ENCODE measurements around the gene BRI3.

The BRI3 gene

DNA sequence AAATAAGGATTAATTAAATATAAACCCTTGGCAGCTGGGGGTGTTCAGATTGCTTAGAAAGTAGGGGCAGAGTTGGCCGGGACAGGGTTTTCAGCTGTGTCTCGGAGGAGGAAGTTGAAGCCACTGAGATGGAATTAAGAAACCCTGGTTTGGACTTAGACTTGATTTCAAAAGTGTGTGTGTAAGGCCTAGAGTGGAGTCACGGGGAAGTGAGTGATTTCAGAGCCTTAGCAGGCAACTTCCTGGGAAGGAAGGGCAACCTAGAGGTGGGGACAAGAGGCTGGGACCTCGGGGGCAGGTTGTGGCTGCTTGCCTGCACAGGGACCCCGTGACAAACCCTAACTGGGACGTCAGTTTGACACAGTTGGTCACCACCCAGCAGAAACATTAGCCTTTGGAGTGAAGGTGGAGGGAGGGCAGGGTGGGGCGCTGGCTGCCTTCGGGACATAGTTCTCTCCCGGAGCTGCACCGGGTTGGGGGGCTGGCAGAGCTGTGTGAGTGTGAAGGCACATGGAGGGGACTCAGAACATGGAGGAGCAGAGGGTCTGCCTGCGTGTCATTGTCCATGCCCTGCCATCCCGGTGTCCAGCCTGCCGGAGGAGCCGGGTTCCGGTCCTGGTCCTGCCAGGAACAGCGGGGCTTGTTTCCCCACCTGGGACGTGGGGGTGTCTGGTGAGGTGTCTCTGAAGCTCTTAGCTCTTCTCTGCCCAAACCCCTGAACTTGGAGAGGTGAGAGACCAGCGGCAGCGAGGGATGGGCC, 1.8 kb downstream of the BRI3 start:
- TF ChIP-seq, protein P1, sequence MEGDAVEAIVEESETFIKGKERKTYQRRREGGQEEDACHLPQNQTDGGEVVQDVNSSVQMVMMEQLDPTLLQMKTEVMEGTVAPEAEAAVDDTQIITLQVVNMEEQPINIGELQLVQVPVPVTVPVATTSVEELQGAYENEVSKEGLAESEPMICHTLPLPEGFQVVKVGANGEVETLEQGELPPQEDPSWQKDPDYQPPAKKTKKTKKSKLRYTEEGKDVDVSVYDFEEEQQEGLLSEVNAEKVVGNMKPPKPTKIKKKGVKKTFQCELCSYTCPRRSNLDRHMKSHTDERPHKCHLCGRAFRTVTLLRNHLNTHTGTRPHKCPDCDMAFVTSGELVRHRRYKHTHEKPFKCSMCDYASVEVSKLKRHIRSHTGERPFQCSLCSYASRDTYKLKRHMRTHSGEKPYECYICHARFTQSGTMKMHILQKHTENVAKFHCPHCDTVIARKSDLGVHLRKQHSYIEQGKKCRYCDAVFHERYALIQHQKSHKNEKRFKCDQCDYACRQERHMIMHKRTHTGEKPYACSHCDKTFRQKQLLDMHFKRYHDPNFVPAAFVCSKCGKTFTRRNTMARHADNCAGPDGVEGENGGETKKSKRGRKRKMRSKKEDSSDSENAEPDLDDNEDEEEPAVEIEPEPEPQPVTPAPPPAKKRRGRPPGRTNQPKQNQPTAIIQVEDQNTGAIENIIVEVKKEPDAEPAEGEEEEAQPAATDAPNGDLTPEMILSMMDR (IDR thresholded peaks at IDR 0.05; ENCODE audit: low read depth, low read length): no peak
- peak overlapping the region; percentile 89 for H3K4me3 ChIP-seq (ENCODE audit: low read depth, low read length)

- TF ChIP-seq, protein P1 (IDR thresholded peaks at IDR 0.05; ENCODE audit: low read depth, low read length): no peak
- peak overlapping the region; percentile 89 for H3K4me3 ChIP-seq (ENCODE audit: low read depth, low read length)
These were observed 2.4 kb downstream of the BRI3 start for GRCh38 chr7:98283887-98284222.

DNA sequence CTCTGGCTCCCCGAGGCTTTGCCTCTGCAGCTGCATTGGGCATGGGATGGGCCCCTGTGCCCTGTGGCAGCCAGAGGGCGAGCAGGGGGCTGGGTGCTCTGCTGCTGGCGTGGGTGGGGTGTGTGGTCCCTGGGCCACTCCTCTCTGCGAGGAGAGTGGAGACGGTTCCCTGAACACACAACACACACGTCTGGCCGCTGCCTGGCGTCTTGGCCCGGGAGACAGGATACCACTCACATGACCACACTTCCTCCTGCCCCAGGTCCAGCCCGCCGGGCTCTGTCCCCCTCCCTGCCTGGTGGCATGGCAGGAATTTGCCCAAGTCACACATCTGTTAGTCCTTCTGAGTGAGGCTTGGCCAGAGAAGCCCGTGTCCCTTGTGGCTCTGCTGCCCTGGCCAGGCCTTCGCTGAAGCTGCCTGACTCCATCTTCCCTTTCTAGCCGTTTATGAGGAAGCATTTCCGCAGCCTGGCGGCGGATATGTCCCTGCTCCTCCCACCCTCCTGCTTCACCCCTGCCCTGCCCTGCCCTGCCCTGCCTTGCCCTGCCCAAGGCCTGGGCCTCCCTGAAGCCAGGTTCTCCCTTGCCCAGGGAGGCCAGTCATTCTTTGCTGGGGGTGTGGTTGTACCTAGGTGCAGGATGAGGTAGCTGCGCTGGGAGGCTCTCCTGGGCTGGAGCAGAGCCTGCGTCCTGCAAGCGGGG, 3.0 kb downstream of the BRI3 start:
- peak overlapping the region; percentile 89 for H3K4me3 ChIP-seq (ENCODE audit: low read depth, low read length)
- TF ChIP-seq, protein P1 (IDR thresholded peaks at IDR 0.05; ENCODE audit: low read depth, low read length): no peak

GRCh38 chr7:98285157-98286092, 3.9 kb downstream of the BRI3 start:
- peak overlapping the region; percentile 89 for H3K4me3 ChIP-seq (ENCODE audit: low read depth, low read length)
- TF ChIP-seq, protein P1 (IDR thresholded peaks at IDR 0.05; ENCODE audit: low read depth, low read length): no peak

GRCh38 chr7:98286093-98286539, 4.6 kb downstream of the BRI3 start:
- TF ChIP-seq, protein P1 (IDR thresholded peaks at IDR 0.05; ENCODE audit: low read depth, low read length): no peak
- H3K4me3 ChIP-seq (ENCODE audit: low read depth, low read length): peak overlapping the region; percentile 36

DNA sequence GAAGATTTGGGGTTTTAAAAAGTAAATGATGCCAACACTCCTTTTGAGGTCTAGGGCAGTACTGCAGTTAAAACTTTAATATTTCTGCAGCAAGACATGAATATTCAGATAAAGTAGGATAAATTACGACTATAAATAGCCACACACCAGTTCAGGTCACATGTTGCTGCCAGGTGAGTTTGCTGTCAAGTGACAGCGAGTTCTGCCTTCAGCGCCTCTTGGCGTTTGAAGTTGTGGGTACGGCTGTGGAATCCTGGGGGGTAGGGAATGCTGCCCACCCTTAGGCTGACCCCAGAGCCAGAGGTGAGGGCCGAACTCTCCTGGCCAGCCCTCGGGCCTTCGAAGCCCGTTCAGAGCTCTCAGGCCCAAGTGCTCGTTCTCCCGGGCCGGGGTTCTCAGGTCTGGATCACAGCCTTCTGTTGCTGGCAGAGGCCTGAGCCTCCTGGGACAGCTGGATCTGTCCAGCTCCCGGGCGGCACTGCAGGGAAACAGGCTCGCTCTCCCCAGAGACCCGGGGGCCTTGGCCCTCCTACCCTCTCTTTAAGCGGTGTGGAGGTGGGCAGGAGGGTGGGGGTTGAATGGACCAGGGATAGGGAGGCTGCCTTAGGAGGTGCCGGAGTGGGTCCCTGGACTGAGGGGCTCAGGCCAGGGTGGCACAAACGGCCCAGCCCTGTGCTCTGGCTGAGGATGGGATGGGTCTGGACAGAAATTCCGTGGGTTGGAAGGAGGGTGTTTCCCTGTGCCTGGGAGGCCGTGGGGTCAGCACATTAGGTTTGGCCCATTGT, 5.4 kb downstream of the BRI3 start:
- TF ChIP-seq, protein P1 (IDR thresholded peaks at IDR 0.05; ENCODE audit: low read depth, low read length): no peak
- peak overlapping the region; percentile 36 for H3K4me3 ChIP-seq (ENCODE audit: low read depth, low read length)
